Measurements from ENCODE around the gene DPEP2NB.

The DPEP2NB gene, protein sequence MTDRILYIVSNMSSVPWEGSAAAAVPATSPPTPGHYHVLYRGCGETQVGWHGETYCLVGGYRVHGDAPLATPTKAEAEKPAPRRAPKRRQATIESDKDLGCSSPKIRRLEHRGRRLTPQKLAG

GRCh38 chr16:68015681-68016080, at the start of gene DPEP2NB:
Gene DPEP2NB, minus strand, starts transcription at chr16:68015911. Its CDS starts 141 bp downstream, at chr16:68015770.
- no peak for TF ChIP-seq CTCF (IDR thresholded peaks at IDR 0.05; ENCODE audit: low read depth, low read length)
- no peak within 1 kb of the TSS for H3K4me3 ChIP-seq (replicated peaks in 1 of 2; ENCODE audit: low read depth in 2 of 2, low read length in 2 of 2)
- no peak for DNase-seq (ENCODE audit: low read depth in 2 of 2)

DNA sequence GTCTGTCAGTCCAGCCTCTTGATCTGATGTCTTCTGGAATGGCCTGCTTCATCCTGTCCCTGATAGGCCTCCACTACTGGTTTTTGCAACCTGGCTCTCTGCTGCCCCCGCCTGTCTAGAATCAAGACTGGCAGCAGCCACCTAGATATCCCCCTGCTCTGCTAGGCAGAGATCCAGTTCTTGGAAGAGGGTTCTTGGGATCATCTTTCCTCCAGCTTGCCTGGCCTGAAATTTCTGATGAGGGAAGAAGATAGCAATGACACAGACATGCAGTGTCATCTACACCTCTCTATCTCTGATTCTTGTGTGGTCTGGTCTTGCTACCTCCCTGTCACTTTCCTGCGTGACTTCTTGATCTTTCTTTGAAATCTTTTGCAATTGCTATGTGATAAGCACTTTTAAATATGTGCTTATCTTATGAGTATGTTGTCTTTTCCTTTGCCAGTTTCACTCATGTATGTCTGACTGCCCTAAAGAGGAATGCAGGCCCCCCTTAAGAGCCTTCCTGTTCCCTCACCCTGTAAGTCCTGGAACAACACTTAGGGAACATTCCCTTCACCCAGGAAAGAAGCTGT, 49.2 kb upstream of the DPEP2NB start:
- peak; percentile 87 for TF ChIP-seq CTCF (IDR thresholded peaks at IDR 0.05; ENCODE audit: low read depth, low read length)

DNA sequence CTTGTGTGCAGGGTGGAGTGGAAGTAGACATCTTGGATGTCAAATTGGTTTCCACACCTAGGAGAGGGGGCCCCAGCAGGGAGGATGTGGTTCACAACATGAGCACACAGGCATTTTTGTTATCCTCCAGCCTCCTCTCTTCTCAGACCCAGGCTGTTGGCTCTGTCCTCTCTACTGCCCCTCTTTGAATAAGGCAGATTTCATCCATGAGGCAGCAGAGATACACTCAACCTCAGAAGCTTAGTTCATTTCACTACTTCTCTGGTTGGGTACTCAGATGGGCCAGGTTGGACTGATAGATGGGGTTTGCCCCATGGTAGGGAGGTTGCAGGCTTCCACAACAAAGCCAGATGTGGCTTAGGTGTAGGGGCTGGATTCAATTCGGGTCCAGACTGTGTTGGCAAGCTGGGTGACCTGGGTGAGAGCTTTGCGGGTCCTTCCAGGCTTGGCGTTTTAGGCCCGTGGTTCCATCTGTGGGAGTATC, 47.2 kb upstream of the DPEP2NB start:
- no peak for DNase-seq (ENCODE audit: low read depth in 2 of 2)
- no peak overlapping the region for H3K4me3 ChIP-seq (replicated peaks in 1 of 2; ENCODE audit: low read depth in 2 of 2, low read length in 2 of 2)
- no peak for TF ChIP-seq CTCF (IDR thresholded peaks at IDR 0.05; ENCODE audit: low read depth, low read length)

More for the DNA sequence above, 49.2 kb upstream of the DPEP2NB start:
- peak; percentile 86 to 88 for DNase-seq (ENCODE audit: low read depth in 2 of 2)
- H3K4me3 ChIP-seq (replicated peaks in 1 of 2; ENCODE audit: low read depth in 2 of 2, low read length in 2 of 2), result no peak overlapping the region

DNA sequence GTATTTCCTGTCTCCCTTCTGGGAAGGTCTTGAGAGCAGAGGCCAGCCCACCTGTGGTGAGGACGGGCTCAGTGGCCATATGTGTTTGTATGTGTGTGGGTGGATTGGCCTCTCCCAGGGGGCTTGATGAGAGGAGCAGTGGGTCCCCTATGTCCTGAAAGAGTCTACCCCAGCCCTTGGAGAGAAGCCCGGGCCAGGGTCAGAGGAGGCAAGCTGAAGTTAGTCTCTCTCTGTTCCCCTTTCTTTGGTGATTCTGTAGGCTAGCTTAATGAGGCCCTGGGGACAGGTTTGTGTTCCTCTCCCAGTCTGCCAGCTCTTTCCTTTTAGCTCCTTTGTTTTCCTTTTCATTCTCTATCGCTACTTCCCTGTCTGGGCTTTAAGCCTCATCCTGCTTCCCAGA, 45.7 kb upstream of the DPEP2NB start:
- no peak overlapping the region for H3K4me3 ChIP-seq (replicated peaks in 1 of 2; ENCODE audit: low read depth in 2 of 2, low read length in 2 of 2)
- no peak for DNase-seq (ENCODE audit: low read depth in 2 of 2)
- TF ChIP-seq CTCF (IDR thresholded peaks at IDR 0.05; ENCODE audit: low read depth, low read length), result no peak

GRCh38 chr16:68059804-68060203, 44.1 kb upstream of the DPEP2NB start:
- TF ChIP-seq CTCF (IDR thresholded peaks at IDR 0.05; ENCODE audit: low read depth, low read length), result no peak
- H3K4me3 ChIP-seq (replicated peaks in 1 of 2; ENCODE audit: low read depth in 2 of 2, low read length in 2 of 2), result no peak overlapping the region
- DNase-seq (ENCODE audit: low read depth in 2 of 2), result no peak

DNA sequence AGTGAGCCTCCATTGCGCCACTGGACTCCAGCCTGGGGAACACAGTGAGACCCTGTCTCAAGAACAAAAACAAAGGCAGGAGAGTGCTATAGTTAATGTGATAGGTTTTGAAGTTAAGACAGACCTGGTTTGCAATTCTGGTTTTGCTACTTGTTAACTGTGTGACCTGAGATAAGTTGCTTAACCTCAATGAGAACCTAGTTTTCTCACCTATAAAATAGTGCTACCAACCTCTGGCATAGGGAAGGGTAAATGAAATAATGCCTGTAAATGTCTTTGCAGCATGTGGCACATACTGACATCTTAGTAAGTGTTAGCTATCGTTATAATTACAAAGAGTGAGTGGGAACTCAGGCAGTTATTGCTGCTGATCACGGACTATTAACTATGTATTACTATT, 39.7 kb upstream of the DPEP2NB start:
- TF ChIP-seq CTCF (IDR thresholded peaks at IDR 0.05; ENCODE audit: low read depth, low read length), result no peak
- no peak for DNase-seq (ENCODE audit: low read depth in 2 of 2)
- no peak overlapping the region for H3K4me3 ChIP-seq (replicated peaks in 1 of 2; ENCODE audit: low read depth in 2 of 2, low read length in 2 of 2)

GRCh38 chr16:68049449-68049848, 33.7 kb upstream of the DPEP2NB start:
- H3K4me3 ChIP-seq (replicated peaks in 1 of 2; ENCODE audit: low read depth in 2 of 2, low read length in 2 of 2), result no peak overlapping the region
- no peak for DNase-seq (ENCODE audit: low read depth in 2 of 2)
- TF ChIP-seq CTCF (IDR thresholded peaks at IDR 0.05; ENCODE audit: low read depth, low read length), result no peak

All from cardiac fibroblast (primary cell).